RWPE2 (cell line): ENCODE measurements around the gene RIMBP2.

Experiments
- ATAC-seq: fragments of 200-7000 bp; cut with Tn5 transposase; 3 replicates; pipeline ENCODE4 v1.9.1; 2021; ENCODE audit warnings: low read depth
- DNase-seq: peaks from one replicate; pipeline ENCODE4 v3.0.0-alpha.2; 2020; ENCODE audit warnings: low spot score
- H3K27ac ChIP-seq: fragments of 450-650 bp; 2 replicates; pipeline ENCODE4 v1.5.1; 2017; ENCODE audit warnings: mild to moderate bottlenecking; ENCODE audit not compliant: poor library complexity, severe bottlenecking
- H3K27me3 ChIP-seq: fragments of 250-450 bp; sonication (Bioruptor Pico); 2 replicates; pipeline ENCODE4 v1.5.1; 2021; ENCODE audit warnings: mild to moderate bottlenecking, moderate library complexity; ENCODE audit not compliant: insufficient read depth, poor library complexity, severe bottlenecking
- H3K36me3 ChIP-seq: fragments of 250-450 bp; sonication (Bioruptor Pico); 2 replicates; pipeline ENCODE4 v1.5.1; 2020; ENCODE audit warnings: low read depth, mild to moderate bottlenecking, moderate library complexity
- H3K4me1 ChIP-seq: fragments of 250-450 bp; sonication (Bioruptor Pico); 2 replicates; pipeline ENCODE4 v1.5.1; 2021; ENCODE audit warnings: mild to moderate bottlenecking, moderate library complexity; ENCODE audit not compliant: insufficient read depth, poor library complexity, severe bottlenecking
- H3K4me3 ChIP-seq: fragments of 250-450 bp; sonication (Bioruptor Pico); 2 replicates; pipeline ENCODE4 v1.5.1; 2021; ENCODE audit warnings: mild to moderate bottlenecking, moderate library complexity; ENCODE audit not compliant: severe bottlenecking
- H3K9me3 ChIP-seq: fragments of 250-450 bp; sonication (Bioruptor Pico); 2 replicates; pipeline ENCODE4 v1.5.1; 2021; ENCODE audit warnings: mild to moderate bottlenecking, moderate library complexity; ENCODE audit not compliant: severe bottlenecking
- CTCF ChIP-seq: fragments of 450-650 bp; IDR thresholded peaks from one replicate; pipeline ENCODE4 v1.5.1; 2017; ENCODE audit warnings: mild to moderate bottlenecking, moderate library complexity; ENCODE audit not compliant: poor library complexity, severe bottlenecking

RIMBP2 gene

GRCh38 chr12:130469552-130469951, 246.5 kb downstream of the RIMBP2 start:
- Histone ChIP-seq H3K36me3 (no peaks in the 10 kb centered on the region), H3K9me3 (no peaks in the 10 kb centered on the region), H3K4me3 (no peak overlapping the region), H3K27me3 (no peaks in the 10 kb centered on the region), H3K27ac (no peak overlapping the region), H3K4me1 (no peaks in the 10 kb centered on the region)
- DNase-seq (no peak), ATAC-seq (no peak)
- TF ChIP-seq CTCF, result no peak

GRCh38 chr12:130468700-130469245, 247.3 kb downstream of the RIMBP2 start:
- no peak for ATAC-seq
- H3K9me3 ChIP-seq, result no peaks in the 10 kb centered on the region
- no peak for DNase-seq
- no peak overlapping the region for H3K27ac ChIP-seq
- no peaks in the 10 kb centered on the region for H3K27me3 ChIP-seq
- H3K4me1 ChIP-seq, result no peaks in the 10 kb centered on the region
- TF ChIP-seq CTCF, result no peak
- no peak overlapping the region for H3K4me3 ChIP-seq
- H3K36me3 ChIP-seq, result no peaks in the 10 kb centered on the region

- H3K4me3 ChIP-seq, result no peak overlapping the region
- H3K4me1 ChIP-seq, result no peaks in the 10 kb centered on the region
- ATAC-seq, result no peak
- H3K9me3 ChIP-seq, result no peaks in the 10 kb centered on the region
- H3K27ac ChIP-seq, result no peak overlapping the region
- no peaks in the 10 kb centered on the region for H3K36me3 ChIP-seq
- TF ChIP-seq CTCF, result no peak
- DNase-seq, result no peak
- H3K27me3 ChIP-seq, result no peaks in the 10 kb centered on the region
Observed at GRCh38 chr12:130468186-130468585, 247.9 kb downstream of the RIMBP2 start.

- ATAC-seq (no peak), DNase-seq (no peak)
- no peaks in the 10 kb centered on the region for H3K36me3 ChIP-seq
- no peaks in the 10 kb centered on the region for H3K9me3 ChIP-seq
- no peak overlapping the region for H3K27ac ChIP-seq
- no peaks in the 10 kb centered on the region for H3K4me1 ChIP-seq
- no peaks in the 10 kb centered on the region for H3K27me3 ChIP-seq
- no peak overlapping the region for H3K4me3 ChIP-seq
- TF ChIP-seq CTCF, result no peak
Observed at GRCh38 chr12:130465626-130466025, 250.5 kb downstream of the RIMBP2 start.

- H3K27ac ChIP-seq, result no peak overlapping the region
- no peaks in the 10 kb centered on the region for H3K9me3 ChIP-seq
- no peak overlapping the region for H3K4me3 ChIP-seq
- ATAC-seq (no peak), DNase-seq (no peak)
- no peaks in the 10 kb centered on the region for H3K27me3 ChIP-seq
- H3K4me1 ChIP-seq, result no peaks in the 10 kb centered on the region
- no peaks in the 10 kb centered on the region for H3K36me3 ChIP-seq
- TF ChIP-seq CTCF, result no peak
Observed at GRCh38 chr12:130465046-130465445, 251.1 kb downstream of the RIMBP2 start.
